Skin epidermis (tissue), 12 donors: ENCODE measurements around the gene ILRUN.
"Not testable (repeated sequence)": the region's sequence is repeated elsewhere in the genome, so short reads cannot be mapped to it uniquely, and the experiment has no call there.

Source experiments
- H3K27ac ChIP-seq, 21 experiments: fragments of 200-600 bp; sonication (generic) in 11 of 21; one replicate each; pipeline ENCODE4 v1.5.0; 2020; ENCODE audit warnings: mild to moderate bottlenecking in 3 of 21, inconsistent platforms in 2 of 21, moderate library complexity in 2 of 21
- H3K4me3 ChIP-seq, 7 experiments: fragments of 200-600 bp; sonication (generic) in 2 of 7; one replicate each; pipeline ENCODE4 v1.5.0; 2020; ENCODE audit warnings: inconsistent platforms in 2 of 7, mild to moderate bottlenecking in 2 of 7, moderate library complexity in 1 of 7

Gene ILRUN

DNA sequence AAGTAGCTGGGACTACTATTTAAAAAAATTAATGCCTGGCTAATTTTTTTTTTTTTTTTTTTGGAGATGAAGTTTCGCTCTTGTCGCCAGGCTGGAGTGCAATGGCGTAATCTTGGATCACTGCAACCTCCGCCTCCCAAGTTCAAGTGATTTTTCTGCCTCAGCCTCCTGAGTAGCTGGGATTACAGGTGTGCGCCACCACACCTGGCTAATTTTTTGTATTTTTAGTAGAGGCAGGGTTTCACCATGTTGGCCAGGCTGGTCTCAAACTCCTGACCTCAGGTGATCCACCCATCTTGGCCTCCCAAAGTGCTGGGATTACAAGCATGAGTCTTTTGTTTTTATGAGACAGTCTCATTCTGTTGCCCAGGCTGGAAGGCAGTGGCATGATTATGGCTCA is 27.8 kb downstream of the ILRUN start:
- not testable (repeated sequence) for H3K27ac ChIP-seq

DNA sequence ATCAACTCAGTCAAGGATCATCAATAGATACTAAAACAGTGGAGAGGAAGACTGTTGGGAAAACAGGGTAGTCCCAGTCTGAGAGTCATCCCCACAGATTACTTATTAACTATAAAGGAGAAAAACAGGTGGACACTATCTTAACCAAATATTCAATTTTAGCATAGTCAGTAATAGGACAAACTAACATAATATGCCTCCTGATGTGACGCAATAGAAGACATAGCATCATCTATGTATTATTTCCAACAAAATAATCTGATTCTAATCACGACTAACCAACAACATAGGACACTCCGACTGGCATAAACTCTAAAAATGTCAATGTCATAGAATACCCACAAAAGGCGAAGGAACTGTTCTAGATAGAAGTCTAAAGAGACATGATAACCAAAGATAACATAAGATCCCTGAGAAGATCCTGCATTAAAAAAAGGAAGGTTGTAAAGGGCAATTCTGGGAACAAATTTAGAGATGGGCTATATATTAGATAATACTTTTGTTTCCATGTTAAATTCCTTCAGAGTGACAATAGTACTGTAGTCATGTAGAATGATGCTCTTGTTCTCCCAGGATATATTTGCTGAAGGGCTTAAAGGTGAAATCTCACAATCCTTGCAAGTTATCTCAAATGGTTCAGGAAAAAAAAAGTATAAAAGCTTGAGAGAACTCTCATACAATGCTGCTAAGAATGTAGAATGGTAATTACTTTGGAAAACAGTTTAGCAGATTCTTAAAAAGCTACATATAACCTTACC is 28.9 kb downstream of the ILRUN start:
- Histone ChIP-seq H3K4me3 (no peak overlapping the region), H3K27ac (no peak overlapping the region)

More for the DNA sequence above, 27.8 kb downstream of the ILRUN start:
- H3K4me3 ChIP-seq: not testable (repeated sequence)

DNA sequence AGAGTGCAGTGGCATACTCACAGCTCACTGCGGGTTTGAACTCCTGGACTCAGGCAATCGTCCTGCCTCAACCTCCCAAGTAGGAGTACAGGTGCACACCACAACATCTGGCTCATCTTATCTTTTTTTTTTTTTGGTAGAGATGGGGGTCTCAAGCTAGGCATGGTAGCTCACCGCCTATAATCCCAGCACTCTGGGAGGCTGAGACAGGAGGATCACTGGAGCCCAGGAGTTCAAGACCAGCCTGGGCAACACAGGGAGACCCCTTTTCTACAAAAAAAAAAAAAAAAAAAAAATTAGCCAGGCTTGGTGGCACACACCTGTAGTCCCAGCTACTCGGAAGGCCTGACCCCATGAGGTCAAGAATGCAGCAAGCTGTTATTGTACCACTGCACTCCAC is 31.5 kb downstream of the ILRUN start:
- Histone ChIP-seq H3K27ac (peak overlapping the region in 10 of 21 experiments; percentile 12 to 67 (median 48)), H3K4me3 (no peak overlapping the region)

DNA sequence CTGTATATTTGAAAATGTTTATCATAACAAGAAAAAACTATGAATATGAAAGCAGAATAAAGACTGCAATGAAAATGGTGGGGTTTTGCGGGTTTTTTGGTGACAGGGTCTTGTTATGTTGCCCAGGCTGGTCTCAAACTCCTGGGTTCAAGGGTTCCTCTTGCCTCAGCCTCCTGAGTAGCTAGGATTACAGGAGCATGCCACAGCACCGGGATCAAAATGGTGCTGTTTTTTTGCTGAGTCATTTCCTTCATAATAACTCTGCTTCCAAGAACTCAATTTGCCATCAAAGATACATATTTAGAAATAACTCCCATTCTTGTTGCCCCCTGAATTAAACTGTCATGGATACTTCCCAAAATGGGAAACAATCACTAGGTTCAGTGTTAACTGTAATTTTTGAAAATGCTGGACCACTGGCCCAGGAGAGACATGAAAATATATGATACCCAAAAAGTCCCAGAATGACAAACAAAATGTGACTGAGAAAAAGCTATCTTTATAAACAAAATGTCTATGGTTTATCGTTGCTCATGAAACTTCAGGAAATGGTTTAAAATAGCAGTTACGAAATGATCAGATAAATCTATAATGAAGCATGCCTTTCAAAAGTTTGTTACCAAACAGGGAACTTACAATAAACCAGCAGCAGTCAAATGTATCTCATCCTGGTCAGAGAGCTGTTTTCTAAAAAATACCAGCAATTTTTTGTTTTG is 32.2 kb downstream of the ILRUN start:
- Histone ChIP-seq H3K27ac (peak overlapping the region in 12 of 21 experiments; percentile 12 to 67 (median 42)), H3K4me3 (no peak overlapping the region)

DNA sequence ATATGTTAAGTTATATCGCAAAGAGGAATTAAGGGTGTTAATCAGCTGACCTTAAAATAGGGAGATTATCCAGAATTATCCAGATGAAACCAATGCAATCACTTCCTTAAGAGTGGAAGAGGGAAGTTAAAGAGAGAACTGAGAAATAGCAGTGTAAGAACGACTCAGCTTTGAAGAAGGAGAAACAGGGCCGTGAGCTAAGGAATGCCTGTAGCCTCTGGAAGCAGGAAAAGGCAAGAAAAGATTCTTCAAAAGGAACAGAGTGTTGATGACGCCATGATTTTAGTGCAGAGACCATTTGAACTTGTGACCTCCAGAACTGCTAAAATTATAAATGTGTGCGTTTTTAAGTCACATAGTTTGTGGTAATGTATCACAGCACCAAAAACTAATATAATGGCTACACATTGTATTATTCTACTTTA is 32.7 kb downstream of the ILRUN start:
- Histone ChIP-seq H3K27ac (peak overlapping the region in 11 of 21 experiments; percentile 12 to 67 (median 43)), H3K4me3 (no peak overlapping the region)

DNA sequence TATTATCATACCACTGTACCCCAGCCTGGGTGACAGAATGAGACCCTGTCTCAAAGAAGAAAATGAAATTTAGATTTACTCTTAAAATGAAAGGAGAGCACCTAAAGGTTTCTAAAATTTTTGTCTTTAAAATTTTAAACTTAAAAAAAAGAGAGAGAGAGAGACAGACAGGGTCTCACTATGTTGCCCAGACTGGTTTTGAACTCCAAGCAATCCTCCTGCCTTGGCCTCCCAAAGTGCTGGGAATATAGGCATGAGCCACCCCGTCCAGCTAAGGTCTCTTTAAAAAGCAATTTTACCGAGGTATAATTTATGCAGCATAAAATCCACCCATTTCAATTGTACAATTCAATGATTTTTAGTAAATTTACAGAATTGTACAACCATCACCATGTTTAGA is 33.2 kb downstream of the ILRUN start:
- peak overlapping the region in 4 of 21 experiments; percentile 34 to 67 (median 50) for H3K27ac ChIP-seq
- H3K4me3 ChIP-seq: no peak overlapping the region

DNA sequence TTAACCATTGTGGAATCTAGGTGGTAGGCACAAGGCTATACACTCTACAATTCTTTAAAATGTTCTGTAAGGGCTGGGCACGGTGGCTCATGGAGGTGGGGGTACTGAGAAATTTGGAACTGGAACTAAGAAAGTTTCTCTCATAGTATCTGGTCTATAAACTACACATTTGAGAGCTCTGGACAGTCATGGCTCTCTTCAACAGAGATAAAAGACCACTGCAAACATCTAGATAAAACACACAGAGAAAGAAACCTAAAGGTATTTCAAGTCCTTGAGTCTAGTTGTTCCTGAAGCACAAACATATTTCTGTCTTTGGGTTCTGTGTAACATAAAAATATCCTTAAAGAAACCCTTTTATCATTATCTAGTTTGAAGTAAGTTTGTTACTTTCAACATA is 35.2 kb downstream of the ILRUN start:
- no peak overlapping the region for H3K4me3 ChIP-seq
- peak overlapping the region in 1 of 21 experiments; percentile 55 for H3K27ac ChIP-seq

DNA sequence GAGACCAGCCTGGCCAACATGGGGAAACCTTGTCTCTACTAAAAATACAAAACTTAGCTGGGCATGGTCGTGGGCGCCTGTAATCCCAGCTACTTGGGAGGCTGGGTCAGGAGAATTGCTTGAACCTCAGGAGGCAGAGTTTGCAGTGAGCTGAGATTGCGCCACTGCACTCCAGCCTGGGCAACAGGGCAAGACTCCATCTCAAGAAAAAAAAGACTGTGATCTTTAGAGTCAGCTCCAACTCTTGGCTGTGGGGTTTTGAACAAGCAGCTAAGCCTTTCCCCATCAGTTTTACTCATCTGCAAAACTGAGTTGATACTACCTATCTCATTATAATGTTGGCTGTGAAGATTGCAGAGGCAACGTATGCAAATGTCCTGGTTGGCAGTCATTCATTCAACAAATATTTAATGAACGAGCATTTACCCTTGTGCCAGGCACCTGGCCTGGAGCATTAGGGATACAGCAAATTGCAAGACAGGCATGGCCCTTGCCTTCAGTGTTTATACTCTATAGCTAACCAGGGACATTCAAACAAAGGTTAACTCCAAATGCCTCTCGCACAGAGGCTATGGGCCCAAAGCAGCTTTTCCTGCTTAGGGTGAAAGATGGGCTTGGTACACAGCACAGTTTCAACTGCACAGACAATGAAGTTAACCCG is 37.8 kb downstream of the ILRUN start:
- H3K27ac ChIP-seq: peak overlapping the region in 13 of 21 experiments; percentile 3 to 90 (median 76)
- H3K4me3 ChIP-seq: no peak overlapping the region

DNA sequence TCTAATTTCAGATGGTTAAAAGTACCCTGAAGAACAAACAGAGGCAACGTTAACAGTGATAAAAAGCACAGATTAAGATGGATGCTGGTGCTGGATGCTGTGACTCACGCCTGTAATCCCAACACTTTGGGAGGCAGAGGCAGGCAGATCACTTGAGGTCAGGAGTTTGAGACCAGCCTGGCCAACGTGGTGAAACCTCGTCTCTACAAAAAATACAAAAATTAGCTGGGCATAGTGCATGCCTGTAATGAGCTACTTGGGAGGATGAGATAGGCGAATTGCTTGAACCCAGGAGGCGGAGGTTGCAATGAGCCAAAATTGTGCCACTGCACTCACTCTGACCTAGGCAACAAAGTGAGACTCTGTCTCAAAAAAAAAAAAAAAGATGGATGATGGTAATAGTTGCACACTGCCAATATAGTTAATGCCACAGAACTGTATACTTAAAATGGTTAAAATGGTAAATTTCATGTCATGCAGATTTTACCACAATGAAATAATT is 38.5 kb downstream of the ILRUN start:
- H3K4me3 ChIP-seq: peak overlapping the region in 4 of 7 experiments; percentile 7 to 23 (median 12)

DNA sequence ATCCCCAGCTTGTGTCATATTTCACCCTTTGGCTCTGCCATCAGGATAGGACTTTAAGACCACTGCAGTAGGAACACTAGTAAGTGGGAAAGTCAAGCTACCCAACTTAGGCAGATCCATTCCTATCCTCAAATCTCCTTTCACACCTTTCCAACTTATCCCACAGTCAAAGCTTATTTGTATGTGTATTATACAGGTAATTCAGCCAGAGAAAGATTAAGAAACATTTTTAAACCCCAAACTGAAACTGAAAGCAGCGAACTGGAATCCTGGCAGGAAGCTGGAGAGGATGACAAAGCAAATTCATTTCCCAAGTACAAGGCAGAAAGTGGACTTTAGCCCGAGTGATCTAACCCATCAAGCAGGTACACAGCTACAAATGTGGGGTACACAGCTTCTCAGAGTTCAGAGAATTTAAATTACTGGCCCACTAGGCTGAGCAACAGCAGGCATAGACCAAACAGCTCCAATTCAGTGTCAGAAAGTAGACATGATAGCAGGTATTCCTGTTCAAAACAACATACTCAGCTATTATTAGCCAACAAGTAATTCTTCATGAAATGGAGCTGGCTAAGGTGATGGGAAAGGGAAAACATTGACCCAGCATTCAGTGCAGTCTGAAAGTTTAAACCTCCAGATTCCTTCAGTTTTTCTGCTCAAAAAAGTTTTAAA is 39.1 kb downstream of the ILRUN start:
- peak overlapping the region; percentile 6 to 32 (median 16) for H3K4me3 ChIP-seq
- H3K27ac ChIP-seq: peak overlapping the region in 20 of 21 experiments; percentile 25 to 92 (median 80)

More for the DNA sequence above, 38.5 kb downstream of the ILRUN start:
- H3K27ac ChIP-seq: peak overlapping the region in 20 of 21 experiments; percentile 25 to 92 (median 80)

DNA sequence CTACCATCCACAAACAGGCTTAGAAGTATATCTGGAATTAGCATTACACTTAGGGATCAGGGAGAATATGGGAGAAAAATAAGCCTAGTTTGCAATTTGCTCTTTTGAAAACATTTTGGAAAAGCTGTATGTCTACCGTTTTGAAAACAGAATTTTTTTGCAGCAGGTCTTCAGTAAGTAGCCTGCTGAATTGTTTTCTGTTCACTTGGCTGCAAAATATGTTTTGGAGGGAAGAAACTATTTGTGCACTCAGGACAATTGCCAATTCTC is 39.6 kb downstream of the ILRUN start:
- Histone ChIP-seq H3K4me3 (peak overlapping the region in 6 of 7 experiments; percentile 7 to 32 (median 16)), H3K27ac (peak overlapping the region in 20 of 21 experiments; percentile 25 to 92 (median 80))

DNA sequence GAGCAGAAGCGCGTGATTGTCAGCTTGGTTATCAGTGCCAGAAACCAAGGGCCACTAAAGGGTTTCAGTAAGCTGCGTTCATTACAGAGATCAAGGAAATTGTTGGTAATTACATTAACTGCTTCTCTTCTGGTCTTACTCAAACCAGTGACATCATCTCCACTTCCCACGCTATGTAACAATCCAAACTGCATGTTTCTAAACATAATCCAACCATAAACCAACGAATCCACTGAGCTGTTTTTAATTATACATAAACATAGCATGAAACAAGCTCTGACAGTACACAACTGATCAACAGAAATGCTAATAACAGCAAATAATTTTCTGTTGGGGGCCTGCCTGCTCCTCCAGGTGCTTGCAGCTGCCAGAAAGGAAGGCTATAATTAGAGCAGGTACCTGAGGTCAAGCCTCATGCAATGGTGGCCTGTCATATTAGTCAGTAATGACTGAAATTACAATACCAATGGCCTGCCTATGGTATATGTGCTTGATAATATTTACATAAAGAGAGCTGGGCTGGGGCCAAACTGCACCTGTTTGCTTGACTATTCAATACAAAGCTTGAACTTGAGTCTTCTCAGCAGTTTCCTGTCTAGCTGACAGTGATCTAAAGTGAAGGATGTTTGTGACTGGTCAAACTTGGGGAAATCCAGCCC is 40.1 kb downstream of the ILRUN start:
- H3K4me3 ChIP-seq: peak overlapping the region in 2 of 7 experiments; percentile 9 to 23
- peak overlapping the region in 20 of 21 experiments; percentile 25 to 92 (median 80) for H3K27ac ChIP-seq

DNA sequence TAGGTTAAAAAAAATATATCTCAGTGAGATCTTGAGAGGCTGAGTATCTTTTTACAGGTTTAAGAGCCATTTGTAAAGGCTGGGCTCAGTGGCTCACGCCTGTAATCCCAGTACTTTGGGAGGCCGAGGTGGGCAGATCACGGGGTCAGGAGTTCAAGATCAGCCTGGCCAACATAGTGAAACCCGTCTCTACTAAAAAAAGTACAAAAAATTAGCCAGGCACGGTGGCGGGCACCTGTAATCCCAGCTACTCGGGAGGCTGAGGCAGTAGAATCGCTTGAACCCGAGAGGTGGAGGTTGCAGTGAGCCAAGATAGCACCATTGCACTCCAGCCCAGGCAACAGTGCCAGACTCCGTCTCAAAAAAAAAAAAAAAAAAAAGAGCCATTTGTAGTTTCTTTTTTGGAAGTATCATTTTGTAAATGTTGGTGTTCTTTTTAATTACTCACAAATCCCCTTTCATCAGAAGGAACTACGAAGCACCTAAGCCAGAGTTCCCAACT is 40.6 kb downstream of the ILRUN start:
- H3K4me3 ChIP-seq: not testable (repeated sequence)
- H3K27ac ChIP-seq: peak overlapping the region in 19 of 21 experiments; percentile 25 to 92 (median 79)

DNA sequence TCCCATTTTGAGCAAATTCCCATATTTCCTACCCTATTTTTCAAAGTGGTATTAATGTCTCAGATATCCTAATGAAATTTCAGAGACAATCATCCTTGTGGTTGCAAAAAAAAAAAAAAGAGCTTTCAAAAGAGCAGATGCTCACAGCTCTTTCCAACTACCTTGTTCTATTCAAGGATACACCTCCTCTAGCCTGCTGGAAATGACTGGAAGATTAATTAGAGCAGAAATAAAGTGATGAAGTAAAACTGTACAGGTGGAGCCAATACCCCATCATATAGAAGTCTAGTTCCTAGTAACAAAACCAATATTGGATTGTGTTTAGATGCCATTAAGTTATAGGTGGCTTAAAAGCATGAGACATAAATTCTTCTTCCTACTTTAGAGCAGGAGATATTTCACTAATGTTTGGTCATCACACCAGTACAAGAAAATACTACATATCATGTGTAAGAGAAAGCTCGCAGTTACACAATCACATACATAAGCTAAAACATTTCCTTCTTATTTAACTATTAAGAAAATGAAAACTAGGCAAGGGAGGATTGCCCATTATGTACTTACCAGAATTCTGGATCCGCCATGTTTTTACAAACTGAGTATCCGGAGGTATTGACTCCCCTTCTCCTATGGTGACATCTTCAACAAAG is 42.4 kb downstream of the ILRUN start:
- Histone ChIP-seq H3K4me3 (no peak overlapping the region), H3K27ac (peak overlapping the region in 1 of 21 experiments; percentile 19)

DNA sequence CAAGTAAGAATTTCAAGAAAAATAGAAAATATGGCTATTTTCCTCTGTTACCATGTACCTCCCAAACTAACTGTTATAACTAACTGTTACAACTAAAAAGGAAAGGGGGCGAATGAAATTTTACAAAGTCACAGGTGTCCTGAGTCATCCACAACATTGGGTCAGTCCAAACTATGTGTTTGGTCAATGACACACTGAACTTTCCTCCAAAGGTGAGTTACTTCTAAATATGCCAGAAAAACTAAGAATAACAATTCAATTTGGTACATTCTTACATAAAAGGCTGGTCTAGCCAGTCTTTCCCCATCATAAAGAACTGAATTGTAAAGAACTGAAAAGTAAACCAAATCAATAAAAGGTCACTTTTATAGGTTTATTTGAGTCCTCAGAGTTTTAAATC is 44.3 kb downstream of the ILRUN start:
- Histone ChIP-seq H3K27ac (no peak overlapping the region), H3K4me3 (no peak overlapping the region)

DNA sequence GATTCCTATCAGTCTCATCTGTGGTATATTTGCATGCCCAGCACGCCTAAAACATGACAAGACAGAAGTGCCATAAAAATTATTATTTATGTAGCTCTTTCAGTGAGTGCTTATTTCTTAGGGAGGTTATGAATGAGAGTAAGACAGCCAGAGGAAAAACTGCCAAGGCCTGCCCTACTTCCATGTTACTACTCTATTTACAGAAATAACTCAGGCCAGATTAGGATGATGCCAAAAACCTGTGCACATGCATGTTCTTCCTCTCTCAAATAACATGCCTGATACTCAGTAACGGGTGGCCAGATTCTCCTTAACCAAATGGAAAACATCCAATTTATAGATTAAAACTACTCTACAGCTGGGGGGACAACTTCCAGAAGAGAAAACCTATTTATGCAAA is 45.7 kb downstream of the ILRUN start:
- H3K27ac ChIP-seq: no peak overlapping the region

DNA sequence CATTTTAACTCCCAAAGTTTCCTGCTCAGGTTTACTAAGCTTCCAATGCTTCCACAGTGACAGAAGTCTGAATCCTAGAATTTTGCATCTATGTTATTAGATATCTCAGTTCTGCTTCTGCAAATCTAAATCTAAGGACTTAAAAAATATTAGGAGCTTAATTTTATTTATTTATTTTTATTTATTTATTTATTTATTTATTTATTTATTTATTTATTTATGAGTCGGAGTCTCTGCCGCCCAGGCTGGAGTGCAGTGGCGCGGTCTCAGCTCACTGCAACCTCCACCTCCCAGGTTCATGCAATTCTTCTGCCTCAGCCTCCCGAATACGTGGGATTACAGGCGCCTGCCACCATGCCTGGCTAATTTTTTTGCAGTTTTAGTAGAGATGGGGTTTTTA is 46.3 kb downstream of the ILRUN start:
- not testable (repeated sequence) for H3K27ac ChIP-seq, H3K4me3 ChIP-seq

More for the DNA sequence above, 45.7 kb downstream of the ILRUN start:
- no peak overlapping the region for H3K4me3 ChIP-seq

DNA sequence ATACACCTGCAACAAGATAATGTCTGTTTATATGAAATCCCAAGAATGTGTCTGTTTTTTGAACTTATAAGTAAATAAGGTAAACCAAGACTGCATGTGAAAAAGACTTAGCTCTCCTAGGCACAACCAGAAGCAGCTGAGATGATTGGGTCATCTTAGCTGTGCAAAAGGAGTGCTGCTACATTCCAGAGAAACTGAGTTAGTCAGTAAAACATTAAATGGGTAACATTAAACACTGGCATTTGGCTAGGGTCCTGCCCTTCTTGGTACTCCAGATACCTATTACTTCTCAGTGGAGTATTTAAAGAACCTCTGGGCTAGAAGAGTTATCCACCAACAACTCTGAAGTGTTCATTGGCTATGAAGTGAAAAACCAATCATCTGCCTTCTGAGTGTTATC is 47.8 kb downstream of the ILRUN start:
- H3K4me3 ChIP-seq: no peak overlapping the region
- no peak overlapping the region for H3K27ac ChIP-seq
